H1 (cell line): Measurements from ENCODE around the gene ASCL5. TPM values are rescaled to one million over a fixed set of nuclear protein-coding genes. Genes with fewer than 3 reads are reported as not detected.

Experiments
- ATF3 ChIP-seq: IDR thresholded peaks from 2 replicates; pipeline ENCODE4 v1.6.1; 2011; ENCODE audit warnings: low read depth, mild to moderate bottlenecking, low read length; ENCODE audit not compliant: insufficient read depth
- EP300 ChIP-seq, 2 experiments: IDR thresholded peaks; 1 replicate in 1 of 2; 2 replicates in 1 of 2; pipeline ENCODE4 v1.6.1; 2011 to 2012; ENCODE audit warnings: low read depth in 2 of 2, low read length in 2 of 2, mild to moderate bottlenecking in 2 of 2, borderline replicate concordance in 1 of 2, inconsistent platforms in 1 of 2, moderate library complexity in 1 of 2
- SP4 ChIP-seq: IDR thresholded peaks from 2 replicates; pipeline ENCODE4 v1.6.1; 2012; ENCODE audit warnings: low read length, inconsistent platforms
- polyA plus RNA-seq, 7 experiments: library from polyadenylated mRNA; depleted of rRNA in 3 of 7; stranded (reverse) in 5 of 7; unstranded in 2 of 7; fragments of >200 nt in 5 of 7; fragments of 200-250 nt in 2 of 7; gene quantifications; 1 replicate in 5 of 7; 2 replicates in 1 of 7; 4 replicates in 1 of 7; pipeline versions ENCODE4 v1.2.1 to v1.2.3, GENCODE V29; 2011 to 2013; ENCODE audit warnings: missing spikeins in 2 of 7, mixed read lengths in 2 of 7
- total RNA-seq: library from RNA; stranded (reverse); fragmentation: NEBNext Ultra II Directional; extraction: Animal tissue kit (Norgen Biotek cat#: 25700); gene quantifications from 2 replicates; pipeline ENCODE4 v1.2.1, GENCODE V29; 2021

ASCL5 gene
- total and polyA plus RNA-seq, 2 of the 8 experiments (the other 6 are each of a cell fraction or from before 2014, with no cell fraction given) = 0.29 to 0.41 TPM

- TF ChIP-seq ATF3 (no peak), SP4 (no peak), EP300 (IDR thresholded peaks at IDR 0.05; ENCODE audit: borderline replicate concordance in 1 of 2, low read depth in 2 of 2, low read length in 2 of 2) (no peak)
These were observed 49.2 kb downstream of the ASCL5 start (continued) for GRCh38 chr1:201077736-201078135.
